D721Med (cell line): ENCODE measurements around the gene STAT3.

Source experiments
- DNase-seq: peaks from one replicate; pipeline ENCODE4 v3.0.0; 2011; ENCODE audit warnings: low spot score; ENCODE audit not compliant: insufficient read length
- FAIRE-seq: peaks from 2 replicates; lab custom pipeline; 2011; peaks lifted over from hg19 to GRCh38; lab: Jason Lieb, UNC
- CTCF ChIP-seq: IDR thresholded peaks from 2 replicates; pipeline ENCODE4 v1.5.1; 2012; ENCODE audit warnings: mild to moderate bottlenecking, control low read depth; ENCODE audit not compliant: insufficient read depth; ENCODE audit errors: missing control alignments

STAT3 gene

DNA sequence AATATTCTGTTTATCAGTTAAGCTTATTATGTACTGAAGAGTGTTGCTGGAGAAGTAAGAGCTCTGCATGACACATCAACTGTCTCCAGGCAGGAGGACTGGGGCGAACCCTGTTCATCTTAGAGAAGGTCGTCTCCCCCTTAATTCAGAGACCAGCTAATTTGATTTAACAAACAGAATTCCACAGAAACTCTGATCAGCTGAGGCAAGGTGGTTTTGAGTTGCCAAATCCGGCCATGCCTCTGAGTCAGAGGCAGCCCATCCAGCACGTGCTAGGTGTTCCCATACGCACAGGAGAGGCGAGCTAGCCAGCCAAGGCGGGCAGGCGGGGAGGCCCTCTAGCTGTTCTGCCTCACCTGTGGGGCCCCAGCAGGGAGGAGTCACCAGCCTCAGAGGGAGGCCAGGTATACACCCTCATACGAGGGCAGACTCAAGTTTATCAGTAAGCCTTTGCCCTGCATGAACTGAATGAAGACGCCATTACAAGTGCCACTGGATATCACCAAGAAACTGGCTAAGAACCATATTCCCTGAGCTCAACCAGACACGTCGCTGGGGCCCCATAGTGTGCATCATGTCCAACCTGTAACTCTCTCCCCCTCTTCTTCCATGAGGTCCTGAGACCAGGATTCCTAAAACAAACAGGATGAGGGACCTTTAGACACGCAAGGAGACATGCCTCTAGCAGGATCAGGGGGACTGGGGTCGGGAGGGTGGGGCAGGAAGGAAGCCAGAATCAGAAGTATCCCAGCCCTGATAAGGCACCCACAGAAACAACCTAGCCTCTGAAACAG is 74.3 kb downstream of the STAT3 start:
- FAIRE-seq (no peak), DNase-seq (no peak)
- no peak for TF ChIP-seq CTCF

DNA sequence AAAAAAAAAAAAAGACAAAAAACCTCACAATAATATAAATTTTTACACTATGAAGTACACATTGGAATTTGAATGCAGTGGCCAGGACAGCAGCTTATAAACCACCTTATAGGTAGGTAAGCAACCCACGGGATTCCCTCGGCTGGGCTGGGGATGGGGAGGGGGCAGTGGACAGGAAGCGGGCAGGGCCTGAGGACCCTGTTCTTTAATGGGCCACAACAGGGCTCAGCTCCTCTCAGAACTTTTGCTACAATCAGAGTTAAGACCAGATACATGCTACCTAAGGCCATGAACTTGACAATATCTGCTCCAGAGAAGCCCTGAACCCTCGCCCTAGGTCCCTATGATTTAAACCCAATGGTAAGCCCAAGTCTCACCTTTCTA is 74.9 kb downstream of the STAT3 start:
- DNase-seq (no peak), FAIRE-seq (no peak)
- no peak for TF ChIP-seq CTCF

- no peak for FAIRE-seq
- peak; percentile 84 for TF ChIP-seq CTCF
- DNase-seq: peak; percentile 77
Measured at GRCh38 chr17:42312285-42313130, 75.7 kb downstream of the STAT3 start.

- DNase-seq (no peak), FAIRE-seq (no peak)
- TF ChIP-seq CTCF: no peak
Measured at GRCh38 chr17:42312035-42312284, 76.3 kb downstream of the STAT3 start.

DNA sequence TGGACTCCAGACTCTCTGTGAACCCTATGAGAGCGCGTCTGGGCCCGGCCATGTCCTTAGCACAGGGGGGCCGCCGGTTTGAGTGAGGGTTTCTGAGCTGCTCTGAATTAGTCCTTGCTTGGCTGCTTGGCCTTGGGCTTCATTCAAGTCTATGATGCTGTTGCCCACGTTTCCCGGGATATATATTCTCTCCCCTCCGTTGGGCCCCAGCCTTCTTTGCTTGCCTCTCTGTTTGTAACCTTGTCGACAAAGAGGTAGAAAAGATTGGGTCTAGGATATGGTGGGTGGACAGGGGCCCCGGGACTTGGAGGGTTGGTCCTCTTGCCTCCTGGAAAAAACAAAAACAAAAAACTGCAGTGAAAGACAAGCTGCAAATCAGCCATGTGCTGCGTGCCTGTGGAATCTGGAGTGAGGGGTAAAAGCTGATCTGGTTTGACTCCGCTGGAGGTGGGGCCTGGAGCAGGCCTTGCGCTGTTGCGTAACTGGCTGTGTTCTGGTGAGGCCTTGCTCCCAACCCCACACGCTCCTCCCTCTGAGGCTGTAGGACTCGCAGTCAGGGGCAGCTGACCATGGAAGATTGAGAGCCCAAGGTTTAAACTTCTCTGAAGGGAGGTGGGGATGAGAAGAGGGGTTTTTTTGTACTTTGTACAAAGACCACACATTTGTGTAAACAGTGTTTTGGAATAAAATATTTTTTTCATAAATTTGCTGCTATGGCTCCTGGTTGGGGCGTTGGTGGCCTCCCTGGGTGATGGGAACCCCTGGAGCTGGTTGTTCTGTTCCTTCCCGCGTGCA is 76.8 kb downstream of the STAT3 start:
- DNase-seq (no peak), FAIRE-seq (no peak)
- no peak for TF ChIP-seq CTCF

GRCh38 chr17:42310787-42311215 is 77.4 kb downstream of the STAT3 start:
- FAIRE-seq (no peak), DNase-seq (no peak)
- TF ChIP-seq CTCF: no peak
